ENCODE measurements around the gene RNF8.
"Not testable (repeated sequence)": the region's sequence is repeated elsewhere in the genome, so short reads cannot be mapped to it uniquely, and the experiment has no call there.

The RNF8 gene

DNA sequence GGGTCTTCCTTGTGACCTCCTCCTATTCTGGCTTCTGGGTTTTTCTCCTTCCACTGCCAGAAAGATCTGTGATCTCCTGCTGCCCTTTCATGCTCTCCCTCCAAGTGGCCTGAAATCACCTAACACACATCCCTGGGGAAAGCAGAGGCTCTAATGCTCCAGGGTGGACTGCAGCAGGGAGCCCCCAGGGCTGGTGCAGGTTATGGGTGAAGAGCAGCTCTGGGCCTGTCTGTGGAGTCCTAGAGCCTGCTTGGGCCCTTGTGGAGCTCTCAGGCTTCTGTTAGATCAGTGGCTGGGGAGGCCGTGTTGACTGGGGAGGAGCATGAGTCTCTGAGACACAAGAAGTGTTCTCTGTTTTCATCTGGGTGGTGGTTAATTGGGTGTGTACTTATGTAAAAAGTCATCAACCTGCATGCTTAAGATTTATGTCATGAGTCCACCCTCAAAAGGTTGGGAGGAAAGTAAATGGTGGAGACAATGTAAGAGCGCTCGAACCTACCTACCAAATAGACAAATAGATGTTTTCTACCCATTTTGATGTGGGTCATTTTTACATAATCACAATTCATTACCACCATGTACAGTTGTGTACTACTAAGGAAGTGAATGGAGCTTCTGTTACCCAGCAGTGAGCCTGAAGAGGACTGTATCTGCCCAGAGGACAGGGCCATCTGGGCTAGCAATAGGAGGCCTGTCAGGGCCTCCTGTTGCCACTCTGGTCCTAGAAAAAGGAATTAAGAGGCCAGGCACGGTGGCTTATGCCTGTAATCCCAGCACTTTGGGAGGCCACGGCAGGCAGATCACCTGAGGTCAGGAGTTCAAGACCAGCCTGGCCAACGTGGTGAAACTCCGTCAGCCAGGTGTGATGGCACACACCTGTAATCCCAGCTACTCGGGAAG lies 32.0 kb upstream of the RNF8 start:
- DNase-seq (ENCODE audit: low spot score) = no peak

DNA sequence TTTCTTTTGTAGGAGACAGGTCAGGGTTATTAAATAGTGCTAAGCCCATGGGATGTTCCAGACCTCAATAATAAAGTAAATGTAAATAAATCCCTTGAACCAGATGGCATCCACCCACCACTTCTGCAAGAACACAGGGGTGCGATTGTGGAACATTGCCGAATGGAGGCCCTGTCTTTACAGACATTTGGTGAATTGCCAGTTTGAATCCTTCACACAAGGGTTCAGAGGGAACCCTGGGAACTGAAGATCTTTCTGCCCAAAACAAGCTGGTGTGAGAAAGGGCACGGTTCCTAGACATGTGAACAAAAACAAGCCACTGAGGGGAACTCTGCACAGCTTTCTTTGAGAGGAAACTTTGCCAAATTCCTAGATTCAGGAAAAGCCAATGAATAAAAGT lies 30.2 kb upstream of the RNF8 start:
- no peak for DNase-seq (ENCODE audit: low spot score)

GRCh38 chr6:37324131-37325033 lies 29.4 kb upstream of the RNF8 start:
- DNase-seq (ENCODE audit: low spot score) = no peak

- not testable (repeated sequence) for DNase-seq (ENCODE audit: low spot score)
These were observed 23.4 kb upstream of the RNF8 start for GRCh38 chr6:37330345-37330744.

GRCh38 chr6:37331047-37331446 lies 22.7 kb upstream of the RNF8 start:
- DNase-seq (ENCODE audit: low spot score) = no peak

- no peak for DNase-seq (ENCODE audit: low spot score)
These were observed 20.9 kb upstream of the RNF8 start for GRCh38 chr6:37332894-37333293.

- DNase-seq (ENCODE audit: low spot score) = no peak
These were observed 19.7 kb upstream of the RNF8 start for GRCh38 chr6:37334047-37334446.

- not testable (repeated sequence) for DNase-seq (ENCODE audit: low spot score)
These were observed 15.5 kb upstream of the RNF8 start for GRCh38 chr6:37338317-37338716.

GRCh38 chr6:37338745-37339255 lies 15.0 kb upstream of the RNF8 start:
- DNase-seq (ENCODE audit: low spot score) = no peak

GRCh38 chr6:37339741-37340638 lies 13.8 kb upstream of the RNF8 start:
- DNase-seq (ENCODE audit: low spot score) = no peak

GRCh38 chr6:37340639-37340943 lies 13.2 kb upstream of the RNF8 start:
- DNase-seq (ENCODE audit: low spot score) = no peak

DNA sequence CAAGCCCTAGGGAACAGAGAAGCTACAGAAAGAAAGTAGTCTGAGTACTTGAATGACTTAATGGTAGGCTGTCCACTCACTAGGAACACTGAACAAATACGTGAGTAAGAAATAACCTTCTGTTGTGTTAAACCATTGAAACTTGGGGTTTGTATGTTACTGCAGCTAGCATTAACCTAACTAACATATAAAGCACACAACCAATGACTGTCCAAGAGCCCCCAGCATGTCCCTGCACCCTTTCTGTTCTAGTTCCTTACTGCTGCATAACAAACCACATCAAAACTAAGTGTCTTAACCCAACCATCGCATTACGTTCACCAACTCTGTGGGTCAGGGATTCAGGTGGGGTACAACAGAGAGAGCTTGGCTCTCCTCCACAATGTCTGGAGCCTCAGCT lies 10.5 kb upstream of the RNF8 start:
- DNase-seq (ENCODE audit: low spot score) = no peak

- no peak for DNase-seq (ENCODE audit: low spot score)
These were observed 9.5 kb upstream of the RNF8 start for GRCh38 chr6:37344308-37344707.

- not testable (repeated sequence) for DNase-seq (ENCODE audit: low spot score)
These were observed 8.0 kb upstream of the RNF8 start for GRCh38 chr6:37345804-37346203.

DNA sequence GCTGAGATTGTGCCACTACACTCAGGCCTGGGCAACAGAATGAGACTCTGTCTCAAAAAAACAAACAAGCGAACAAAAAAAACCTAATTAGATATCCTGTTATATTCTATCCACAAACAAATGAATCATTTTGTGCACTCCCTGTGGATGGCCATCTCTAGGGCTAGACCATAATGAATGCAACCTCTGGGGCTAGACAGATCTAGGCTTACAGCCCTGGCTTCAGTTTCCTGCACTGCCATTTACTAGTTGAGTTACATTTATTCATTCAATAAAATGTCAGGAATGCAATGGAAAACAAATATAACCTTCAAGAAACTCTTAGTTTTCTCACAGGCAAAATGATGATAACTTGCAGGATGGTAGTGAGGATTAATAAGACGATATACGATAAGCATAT lies 6.6 kb upstream of the RNF8 start:
- no peak for DNase-seq (ENCODE audit: low spot score)

- DNase-seq (ENCODE audit: low spot score) = no peak
These were observed 6.1 kb upstream of the RNF8 start for GRCh38 chr6:37347670-37348111.

GRCh38 chr6:37351027-37351426 lies 2.8 kb upstream of the RNF8 start:
- no peak for DNase-seq (ENCODE audit: low spot score)

GRCh38 chr6:37352384-37352783 lies 1.4 kb upstream of the RNF8 start:
- no peak for DNase-seq (ENCODE audit: low spot score)

DNA sequence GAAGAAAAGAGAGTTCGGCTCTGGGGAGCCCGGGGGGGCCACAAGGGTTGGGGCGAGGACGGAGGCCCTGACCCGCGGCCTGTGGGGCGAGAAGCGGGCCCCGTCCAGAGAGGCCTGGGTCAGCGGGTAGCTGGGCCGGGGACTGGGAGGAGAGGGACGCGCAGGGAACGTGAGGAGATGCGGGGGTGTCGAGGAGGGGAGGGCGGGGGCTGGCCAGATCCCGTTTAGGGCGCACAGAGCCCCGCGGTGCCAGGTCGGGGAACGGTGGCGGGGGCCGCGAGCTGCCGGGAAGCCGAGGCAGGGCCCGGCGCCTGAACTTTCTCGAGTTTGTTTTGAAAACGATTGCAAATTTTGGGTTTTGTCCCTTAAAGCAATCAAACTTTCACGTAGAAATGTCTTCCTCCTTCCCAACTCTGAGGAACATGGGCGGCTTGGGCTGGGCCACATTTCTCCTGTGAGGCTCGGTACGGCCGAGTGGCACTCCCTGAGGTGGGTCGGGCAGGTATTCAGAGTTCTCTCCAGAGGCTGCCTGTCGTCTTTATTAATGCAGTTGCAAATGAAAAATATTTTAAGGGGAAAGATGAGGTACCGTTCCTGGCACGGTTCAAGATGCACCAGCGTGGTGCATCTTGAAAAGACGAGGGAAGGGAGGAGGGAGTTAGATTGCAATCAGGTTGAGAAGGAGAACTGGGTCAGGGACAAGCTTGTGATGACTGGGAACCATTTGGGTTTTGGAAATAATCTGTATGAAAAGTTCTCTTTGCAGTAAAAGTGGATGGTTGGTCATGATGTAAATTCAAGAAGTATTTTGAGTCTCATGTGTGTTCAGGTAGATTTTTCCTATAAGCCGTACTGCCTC lies 972 bp downstream of the RNF8 start:
- DNase-seq (ENCODE audit: low spot score) = no peak

- DNase-seq (ENCODE audit: low spot score) = no peak
These were observed 3.5 kb downstream of the RNF8 start for GRCh38 chr6:37357288-37357687.

- DNase-seq (ENCODE audit: low spot score) = no peak
These were observed 4.1 kb downstream of the RNF8 start for GRCh38 chr6:37357860-37358259.

Data from pons (tissue), 1 donor.